Measurements from ENCODE around the gene ROR2. TPM values are rescaled to one million over a fixed set of nuclear protein-coding genes. Genes with fewer than 3 reads are reported as not detected.
A peak's percentile ranks its signal among the peaks of the same experiment; 100 is the strongest.

ROR2 gene
- total RNA-seq, 1 donor from 2014 or later: 0.43 TPM

DNA sequence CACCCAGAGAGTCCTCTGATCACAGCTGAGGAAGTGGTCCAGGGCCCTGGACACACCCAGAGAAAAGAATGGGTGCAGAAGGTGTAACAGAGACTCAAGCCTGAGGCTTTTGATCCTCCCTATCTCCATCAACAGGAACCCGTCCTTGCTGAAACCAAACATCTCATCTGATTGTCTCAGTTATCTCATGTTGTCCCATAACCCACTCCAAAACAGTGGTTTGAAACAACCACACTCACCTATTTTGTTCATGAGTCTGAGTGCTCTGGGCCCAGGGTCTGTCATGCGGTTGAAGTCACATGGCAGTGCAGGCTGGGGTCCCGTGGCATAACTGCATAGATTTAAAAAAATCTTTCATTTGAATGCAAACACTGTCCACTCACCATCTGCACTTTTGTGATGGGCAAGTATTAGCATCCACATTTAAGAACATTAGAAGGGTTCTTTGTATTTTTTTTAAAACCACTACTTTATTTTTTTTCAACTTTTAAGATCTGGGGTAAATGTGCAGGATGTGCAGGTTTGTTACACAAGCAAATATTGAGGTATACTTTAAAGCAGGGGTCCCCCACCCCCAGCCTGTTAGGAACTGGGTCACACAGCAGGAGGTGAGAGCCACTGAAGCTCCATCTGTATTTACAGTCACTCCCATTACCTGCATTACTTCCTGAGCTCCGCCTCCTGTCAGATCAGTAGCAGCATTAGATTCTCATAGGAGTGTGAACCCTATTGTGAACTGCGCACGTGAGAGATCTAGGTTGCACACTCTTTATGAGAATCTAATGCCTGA is 255.8 kb downstream of the ROR2 start:
- ATAC-seq (ENCODE audit: poor library complexity): no peak
- intact Hi-C loops (cut with DNase I): no loop called here
- no peak for DNase-seq

DNA sequence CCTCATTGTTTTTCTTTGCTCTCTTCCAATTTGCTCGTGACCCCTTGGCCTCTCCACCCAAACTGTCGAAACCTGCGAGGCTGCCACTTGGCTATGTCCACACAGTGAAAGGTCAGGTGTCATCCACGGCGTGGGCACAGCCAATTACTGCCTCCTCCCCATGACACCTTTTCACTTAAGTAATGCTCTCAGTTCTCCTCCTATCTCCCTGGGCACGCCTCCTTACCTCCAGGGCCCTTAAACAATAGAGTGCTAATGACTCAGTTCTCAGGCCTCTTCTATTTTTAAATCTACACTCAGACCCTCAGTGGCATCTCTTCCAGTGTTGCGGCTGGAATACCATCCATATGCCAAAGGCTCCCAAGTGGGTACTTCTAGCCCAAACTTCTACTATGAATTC is 256.8 kb downstream of the ROR2 start:
- DNase-seq (no peak), ATAC-seq (ENCODE audit: poor library complexity) (no peak)
- intact Hi-C loops (cut with DNase I): no loop called here

DNA sequence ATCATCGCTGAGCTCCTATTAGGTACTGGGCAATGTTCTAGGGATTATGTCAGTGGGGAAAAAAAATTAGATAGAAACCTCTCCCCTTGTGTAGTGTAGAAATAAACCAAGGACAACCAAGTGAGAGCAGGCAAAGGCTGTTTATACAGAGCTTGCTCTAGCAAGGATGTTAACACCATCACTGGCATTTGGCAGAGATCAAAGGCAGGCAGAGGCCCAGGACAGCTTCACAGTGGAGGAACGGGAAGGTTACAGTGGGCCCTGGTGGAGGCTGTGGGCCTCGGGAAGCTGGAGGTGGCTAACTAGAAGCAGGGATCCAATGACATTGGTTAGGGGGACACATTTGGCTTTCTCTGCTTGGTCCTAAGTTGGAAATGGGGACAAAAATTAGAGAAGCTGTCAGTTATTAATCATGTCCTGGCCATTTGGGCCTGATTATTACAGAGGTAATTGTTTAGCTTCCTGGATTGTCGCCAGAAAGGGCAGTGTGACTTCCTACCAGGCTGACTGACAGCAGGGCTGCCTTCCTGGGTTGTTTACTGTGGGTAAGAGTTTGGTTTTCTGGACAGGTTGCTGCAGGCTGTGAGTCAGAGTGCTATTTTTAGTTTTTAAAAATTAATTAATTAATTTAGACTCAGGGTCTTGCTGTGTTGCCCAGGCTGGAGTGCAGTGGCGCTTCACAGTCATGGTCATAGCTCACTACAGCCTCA is 259.3 kb downstream of the ROR2 start:
- DNase-seq: no peak
- no peak for ATAC-seq (ENCODE audit: poor library complexity)
- intact Hi-C loops (cut with DNase I): no loop called here

DNA sequence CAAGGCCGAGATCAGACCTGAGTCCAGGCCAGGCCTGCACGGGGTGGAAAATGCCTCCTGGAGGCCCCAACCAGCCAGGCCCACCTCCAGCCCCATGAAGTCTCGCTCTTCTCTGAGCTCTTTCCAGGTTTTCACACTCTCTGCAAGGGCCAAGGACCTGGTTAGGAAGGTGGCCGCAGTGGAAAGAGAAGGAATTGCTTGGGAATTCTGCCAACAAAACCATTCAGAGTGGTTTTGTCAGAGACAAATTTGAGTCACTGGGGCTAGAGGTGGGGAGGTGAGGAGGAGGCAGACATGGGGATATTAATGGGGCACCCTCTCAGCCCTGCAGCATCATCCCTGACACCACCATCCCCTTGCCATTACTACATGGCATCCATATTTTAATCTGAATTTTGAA is 261.0 kb downstream of the ROR2 start:
- no peak for ATAC-seq (ENCODE audit: poor library complexity)
- no peak for DNase-seq
- intact Hi-C loops (cut with DNase I): loop anchor here (10.0 kb wide), 2 partner anchors 254 to 774 kb away; no protein-coding TSS in a partner anchor

DNA sequence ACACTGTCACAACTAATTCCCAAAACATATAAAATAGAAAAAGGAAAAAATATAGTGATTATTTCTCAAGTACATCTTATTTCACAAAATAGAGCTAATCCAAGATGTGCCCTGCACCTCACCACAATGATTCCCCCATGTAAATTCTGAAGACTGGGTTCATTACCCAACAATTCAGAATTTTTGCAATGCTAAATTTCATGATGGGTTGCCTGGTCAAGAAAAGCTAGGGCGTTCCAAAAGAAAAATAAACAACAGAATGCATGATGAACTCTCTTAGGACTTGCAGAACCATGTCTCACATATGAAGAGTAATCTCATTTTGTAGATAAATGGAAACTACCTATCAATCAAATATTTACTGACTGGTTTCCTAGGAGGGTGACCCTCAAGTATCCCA is 266.8 kb downstream of the ROR2 start:
- DNase-seq (no peak), ATAC-seq (ENCODE audit: poor library complexity) (no peak)
- intact Hi-C loops (cut with DNase I): loop anchor here (10.0 kb wide), 2 partner anchors 248 to 768 kb away; no protein-coding TSS in a partner anchor

DNA sequence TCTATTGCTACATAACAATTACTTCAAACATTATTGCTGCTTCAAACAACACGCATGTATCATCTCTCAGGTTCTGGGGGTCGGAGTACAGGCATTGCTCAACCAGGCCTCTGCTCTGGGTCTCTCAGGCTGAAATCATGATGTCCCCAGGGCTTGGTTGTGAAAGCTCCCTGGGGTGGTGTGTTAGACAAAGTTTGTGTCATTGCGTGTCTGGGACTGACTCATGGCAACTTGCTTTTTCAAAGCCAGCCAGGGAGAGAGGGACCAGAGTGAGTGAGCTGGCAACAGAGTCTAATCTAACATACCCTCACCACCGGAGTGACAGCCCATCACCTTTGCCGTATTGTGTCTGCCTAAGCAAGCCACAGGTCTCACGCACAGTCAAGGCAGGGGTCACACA is 267.2 kb downstream of the ROR2 start:
- no peak for DNase-seq
- no peak for ATAC-seq (ENCODE audit: poor library complexity)
- intact Hi-C loops (cut with DNase I): loop anchor here (10.0 kb wide), 2 partner anchors 248 to 768 kb away; no protein-coding TSS in a partner anchor

DNA sequence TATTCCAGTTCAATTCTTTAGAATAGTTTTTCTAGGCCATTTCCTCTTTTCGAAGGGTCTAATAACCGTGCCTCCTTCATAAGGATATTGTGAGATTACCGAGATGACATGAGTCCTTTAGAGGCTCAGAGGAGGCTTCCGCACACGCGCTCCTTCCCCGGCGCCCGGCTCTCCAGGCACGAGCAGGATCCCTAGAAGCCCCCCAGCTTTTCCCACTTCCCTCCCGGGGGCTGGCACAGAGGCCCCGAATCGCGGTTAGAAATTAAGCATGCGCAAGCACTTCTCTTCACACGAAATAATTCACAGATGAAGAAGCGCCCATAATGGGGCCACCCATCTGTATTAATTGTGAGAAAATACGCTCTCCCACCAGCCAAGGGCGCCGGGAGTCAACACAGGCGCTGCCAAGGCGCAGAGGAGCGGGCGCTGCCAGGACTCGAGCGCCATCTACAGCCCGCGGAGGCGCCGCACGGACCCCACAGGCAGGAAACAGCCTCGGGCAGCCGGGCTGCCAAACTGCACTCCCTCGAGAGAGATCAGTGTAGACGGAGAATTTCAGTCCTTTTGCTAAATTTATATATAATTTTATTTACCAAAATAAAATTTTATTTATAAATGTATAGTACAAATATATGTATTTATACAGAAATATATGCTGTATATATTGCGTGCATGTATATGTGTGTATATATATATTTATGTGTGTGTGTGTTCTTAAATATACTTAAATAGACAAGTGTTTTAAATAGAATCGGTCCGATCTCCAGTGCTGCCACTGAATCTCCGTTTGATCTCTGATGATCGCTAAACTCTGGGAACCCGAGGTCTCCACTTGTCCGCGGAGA is 268.3 kb downstream of the ROR2 start:
- intact Hi-C loops (cut with DNase I): loop anchor here (10.0 kb wide), 2 partner anchors 247 to 767 kb away; no protein-coding TSS in a partner anchor
- ATAC-seq (ENCODE audit: poor library complexity): peak; percentile 99
- DNase-seq: peak; percentile 86

DNA sequence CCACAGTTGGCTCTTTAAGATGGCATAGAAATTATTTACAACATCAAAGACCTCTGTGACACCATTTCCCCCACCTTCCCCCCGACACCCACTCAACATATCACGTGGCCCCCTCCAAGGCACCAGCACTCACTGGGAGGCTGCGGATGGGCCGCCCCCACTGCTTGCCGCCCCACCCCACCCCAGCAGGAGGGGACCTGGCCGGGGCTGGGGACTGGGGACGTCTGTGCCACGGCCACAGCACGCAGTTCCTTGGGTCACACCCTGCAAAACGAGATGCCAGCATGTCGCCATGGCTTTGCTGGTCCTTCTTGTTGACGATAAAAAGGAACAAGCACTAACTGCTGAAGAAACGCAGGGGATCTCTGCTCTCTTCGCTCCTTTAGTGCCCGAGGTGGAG is 269.0 kb downstream of the ROR2 start:
- DNase-seq: no peak
- intact Hi-C loops (cut with DNase I): loop anchor here (10.0 kb wide), 2 partner anchors 246 to 766 kb away; no protein-coding TSS in a partner anchor
- ATAC-seq (ENCODE audit: poor library complexity): no peak

DNA sequence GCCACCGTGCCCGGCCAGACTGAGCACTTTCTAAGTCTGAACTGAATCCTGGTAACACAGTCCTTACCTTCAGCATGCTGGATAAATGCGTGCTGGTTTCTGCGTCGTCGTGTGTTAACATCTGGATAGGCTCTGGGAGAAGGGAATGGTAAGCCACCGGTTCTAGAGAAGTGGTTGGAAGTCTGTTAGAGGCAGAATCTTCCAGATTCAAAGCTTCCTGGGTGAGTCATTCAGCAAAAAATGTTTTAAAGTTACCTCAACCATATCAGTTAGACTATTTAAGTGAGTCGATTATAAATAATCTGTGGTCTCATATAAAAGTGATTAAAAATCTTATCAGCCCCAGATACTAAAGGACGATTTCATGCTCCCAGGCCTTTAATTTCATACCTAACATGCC is 269.9 kb downstream of the ROR2 start:
- DNase-seq: no peak
- intact Hi-C loops (cut with DNase I): loop anchor here (10.0 kb wide), 2 partner anchors 245 to 765 kb away; no protein-coding TSS in a partner anchor
- ATAC-seq (ENCODE audit: poor library complexity): no peak

DNA sequence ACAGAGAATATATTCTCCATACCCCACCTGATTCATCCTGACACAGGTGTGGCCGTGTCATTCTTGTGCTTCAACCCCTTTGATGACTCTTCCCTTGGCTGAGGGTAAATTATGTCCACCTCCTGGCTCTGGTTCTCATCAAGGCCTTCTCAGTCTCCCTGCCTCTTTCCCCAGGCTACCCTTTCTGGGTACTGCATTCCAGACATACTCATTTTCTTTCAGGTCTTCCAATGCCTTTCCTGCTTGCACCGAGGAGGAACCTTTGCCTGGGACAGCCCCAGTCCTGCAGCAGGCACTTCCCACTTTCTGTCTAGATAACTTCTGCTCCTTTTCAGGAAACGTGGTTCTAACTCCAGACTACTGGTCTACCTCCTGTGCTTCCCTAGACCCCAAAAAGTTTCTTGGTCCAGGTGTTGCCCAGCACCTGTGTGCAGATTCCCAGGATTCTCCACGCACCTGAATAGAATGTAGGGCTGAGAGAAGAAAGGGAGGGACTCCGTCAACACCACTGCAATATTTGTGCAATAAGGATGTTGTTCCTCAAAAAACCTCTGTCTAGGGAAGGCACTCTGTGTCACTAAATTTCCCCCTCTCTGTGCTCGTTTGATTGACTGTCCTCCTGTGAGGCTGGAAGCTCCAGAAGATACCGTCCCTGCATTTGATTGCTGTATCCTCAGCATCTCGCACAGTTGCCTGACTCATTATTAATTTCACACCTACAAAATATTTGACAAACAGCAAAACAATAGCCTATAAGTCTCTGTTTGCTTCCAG is 271.0 kb downstream of the ROR2 start:
- intact Hi-C loops (cut with DNase I): no loop called here
- ATAC-seq (ENCODE audit: poor library complexity): no peak
- no peak for DNase-seq

DNA sequence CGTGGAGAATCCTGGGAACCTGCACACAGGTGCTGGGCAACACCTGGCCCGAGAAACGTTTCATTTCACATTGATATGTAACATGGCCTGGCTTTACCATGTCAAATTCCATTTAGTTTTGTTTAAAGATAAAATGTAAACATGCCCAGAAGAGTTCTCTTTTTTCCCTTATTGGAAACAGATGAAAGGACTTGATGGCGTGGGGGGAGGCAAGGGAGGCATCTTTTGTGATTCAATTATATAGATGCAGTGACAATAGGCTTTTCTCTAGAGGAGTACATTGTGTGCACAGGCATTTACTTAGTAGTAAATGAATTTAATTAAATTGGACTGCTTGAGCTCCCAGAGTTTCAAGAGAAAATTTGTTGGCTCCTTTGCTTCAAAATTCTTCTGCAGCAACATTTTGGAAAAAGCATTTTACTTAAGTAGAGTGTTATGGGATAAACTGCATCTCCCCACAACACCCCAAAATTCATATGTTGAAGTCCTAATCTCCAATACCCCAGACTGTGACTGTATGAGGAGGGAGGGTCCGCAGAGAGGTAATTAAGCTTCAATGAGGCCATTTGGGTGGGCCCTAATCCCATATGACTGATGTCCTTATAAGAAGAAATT is 272.1 kb downstream of the ROR2 start:
- intact Hi-C loops (cut with DNase I): no loop called here
- ATAC-seq (ENCODE audit: poor library complexity) (no peak), DNase-seq (no peak)

DNA sequence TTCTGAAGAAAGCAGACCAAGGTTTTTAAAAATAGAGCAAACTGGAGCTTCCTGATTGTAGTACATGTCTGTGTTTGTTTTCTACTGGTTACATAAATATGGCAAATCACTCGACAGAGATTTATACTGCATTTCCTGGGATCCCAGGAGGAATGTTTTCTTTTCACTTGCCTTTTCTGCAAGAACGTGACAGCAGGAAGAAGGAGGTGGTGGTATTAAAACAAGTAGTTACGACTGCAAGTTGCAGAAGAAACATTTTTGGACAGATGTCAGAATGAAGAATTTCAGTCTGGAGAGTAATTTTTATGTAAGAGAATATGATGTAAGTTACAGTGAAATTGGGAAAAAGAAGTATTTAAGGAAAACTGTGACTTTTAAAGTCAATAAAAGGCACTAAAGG is 272.7 kb downstream of the ROR2 start:
- DNase-seq (no peak), ATAC-seq (ENCODE audit: poor library complexity) (no peak)
- intact Hi-C loops (cut with DNase I): no loop called here

DNA sequence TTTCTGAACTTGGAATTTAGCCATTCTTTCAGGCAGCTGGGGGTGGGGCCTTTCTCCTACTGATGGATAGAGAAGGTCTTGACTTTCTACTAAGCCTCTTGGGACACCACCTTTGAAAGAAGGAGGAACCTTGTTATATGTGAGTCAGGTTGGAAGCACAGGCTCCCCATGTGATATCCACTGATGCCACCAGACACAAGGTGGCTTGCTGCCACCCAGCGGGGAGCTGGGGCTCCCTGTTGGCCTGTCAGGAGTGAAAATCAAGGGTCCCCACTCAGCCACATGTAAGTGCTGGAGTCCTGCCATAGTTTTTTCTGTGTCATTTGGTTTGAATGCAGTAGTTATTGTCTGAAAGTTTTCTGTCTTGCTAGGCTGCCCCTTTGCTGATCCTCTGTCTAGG is 274.0 kb downstream of the ROR2 start:
- ATAC-seq (ENCODE audit: poor library complexity) (no peak), DNase-seq (no peak)
- intact Hi-C loops (cut with DNase I): no loop called here

DNA sequence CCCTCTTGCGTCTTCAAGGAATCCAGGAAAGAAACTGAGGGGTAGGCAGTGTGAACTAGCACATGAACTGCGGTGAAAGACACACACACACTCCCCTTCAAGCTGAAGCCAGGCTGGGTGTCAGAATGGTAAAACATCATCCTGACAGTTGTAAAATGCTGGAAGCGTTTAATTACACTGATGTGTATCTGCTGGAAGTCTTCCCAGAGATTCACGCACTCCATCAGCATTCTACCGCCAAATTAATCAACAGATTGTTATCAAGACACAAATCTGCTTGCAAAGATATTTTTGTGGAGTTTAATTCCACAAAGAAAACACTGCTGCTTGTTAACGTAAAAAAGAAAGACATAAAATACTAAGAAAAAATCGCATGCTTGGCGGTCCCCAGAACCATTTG is 285.4 kb downstream of the ROR2 start:
- no peak for ATAC-seq (ENCODE audit: poor library complexity)
- intact Hi-C loops (cut with DNase I): no loop called here
- DNase-seq: no peak

DNA sequence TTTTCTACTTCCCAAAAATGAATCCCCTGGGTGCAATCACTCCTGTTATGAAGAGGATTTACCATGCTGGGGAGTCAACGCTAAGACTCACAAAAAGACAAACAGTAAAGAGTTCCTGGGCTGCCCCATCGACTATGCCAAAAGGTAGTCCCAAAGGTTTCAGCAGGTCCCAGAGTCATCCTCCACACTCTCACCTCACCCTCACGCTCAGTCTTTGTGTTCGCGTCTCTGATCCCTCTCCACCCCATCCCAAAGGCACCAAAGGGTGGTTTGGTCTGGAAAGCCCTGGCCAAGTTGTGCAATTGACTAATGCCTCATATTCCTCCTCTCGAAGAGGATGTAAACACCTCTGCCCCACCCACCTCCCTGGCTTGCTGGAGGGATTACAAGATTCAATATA is 286.2 kb downstream of the ROR2 start:
- intact Hi-C loops (cut with DNase I): no loop called here
- ATAC-seq (ENCODE audit: poor library complexity) (no peak), DNase-seq (no peak)

DNA sequence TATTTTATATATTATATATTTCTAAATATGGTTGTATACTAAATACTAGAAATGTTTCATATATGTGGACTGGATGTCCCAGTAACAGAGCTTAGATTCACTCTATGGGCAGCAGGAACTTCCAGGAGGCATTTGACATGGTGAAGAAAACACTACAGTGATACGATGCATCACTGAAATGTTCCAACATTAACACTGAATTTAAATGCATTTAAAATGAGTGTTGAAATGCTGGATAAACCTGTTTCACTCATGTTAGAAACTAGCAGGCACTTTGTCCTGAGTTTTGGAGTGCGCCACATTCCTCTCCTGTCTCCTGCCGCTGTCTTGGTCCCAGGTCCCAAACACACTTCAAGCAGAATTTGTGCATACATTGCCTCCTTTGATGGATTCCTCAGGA is 288.6 kb downstream of the ROR2 start:
- intact Hi-C loops (cut with DNase I): no loop called here
- ATAC-seq (ENCODE audit: poor library complexity) (no peak), DNase-seq (no peak)

DNA sequence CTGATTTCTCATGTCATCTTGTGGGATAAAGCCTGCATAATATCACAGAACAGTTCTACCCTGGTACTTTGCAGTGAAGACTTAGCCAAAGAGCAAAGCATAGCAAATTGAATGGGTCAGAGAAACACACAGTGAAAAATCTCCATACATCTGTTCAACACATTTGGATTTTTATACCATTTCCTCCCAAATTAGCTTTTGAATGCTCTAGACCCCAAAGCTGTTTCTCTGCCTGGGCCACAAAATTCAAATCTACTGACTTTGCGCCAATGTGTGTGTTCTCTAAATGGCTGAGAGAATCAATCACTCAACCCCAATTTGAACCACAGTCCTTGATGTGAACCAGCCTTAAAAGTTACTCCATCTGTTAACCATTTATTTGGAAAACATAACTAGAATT is 289.5 kb downstream of the ROR2 start:
- ATAC-seq (ENCODE audit: poor library complexity) (no peak), DNase-seq (no peak)
- intact Hi-C loops (cut with DNase I): no loop called here

Data from Right ventricle myocardium superior (tissue), 1 donor.